Ovary (tissue), 9 donors: Measurements from ENCODE around the gene LRRIQ1. TPM values are rescaled to one million over a fixed set of nuclear protein-coding genes. Genes with fewer than 3 reads are reported as not detected.

Experiments
- DNase-seq, 5 donors: peaks; one replicate each; pipeline ENCODE4 v3.0.0-alpha.2; 2019 to 2020
- H3K27ac ChIP-seq, 2 donors: fragments of 200-600 bp; one replicate each; pipeline versions ENCODE4 v1.5.1 to v1.8.0; 2019 to 2022
- H3K27me3 ChIP-seq: fragments of 200-600 bp; one replicate; pipeline ENCODE4 v1.8.0; 2022
- H3K36me3 ChIP-seq: fragments of 200-600 bp; sonication (generic); one replicate; pipeline ENCODE4 v1.5.1; 2019
- H3K4me1 ChIP-seq: one replicate; pipeline ENCODE4 v1.8.1; 2013; ENCODE audit warnings: mild to moderate bottlenecking, moderate library complexity; ENCODE audit not compliant: insufficient read depth
- H3K4me3 ChIP-seq: fragments of 200-600 bp; sonication (generic); one replicate; pipeline ENCODE4 v1.5.1; 2017
- H3K9me3 ChIP-seq, 2 donors: fragments of 200-600 bp in 1 of 2; sonication (generic) in 1 of 2; one replicate each; pipeline versions ENCODE4 v1.5.1 to v1.8.1; 2013 to 2019; ENCODE audit warnings: mild to moderate bottlenecking in 1 of 2, moderate library complexity in 1 of 2
- EP300 ChIP-seq: sonication (generic); formaldehyde crosslinking; IDR thresholded peaks from one replicate; pipeline ENCODE4 v1.6.1; 2017; ENCODE audit warnings: antibody characterized with exemption
- POLR2A ChIP-seq: fragments of 450-650 bp; IDR thresholded peaks from one replicate; pipeline ENCODE4 v1.6.1; 2017; ENCODE audit warnings: antibody characterized with exemption, mild to moderate bottlenecking, moderate library complexity
- WGBS, 3 donors: extraction: QIAGEN DNeasy Blood & Tissue Kit in 1 of 3; methylation state at CpG; one replicate each; pipeline versions ENCODE4 v1.1.5 to v1.1.7; 2013 to 2017; 5-methylcytosine and 5-hydroxymethylcytosine counted together
- intact Hi-C, 4 donors: fragments of 100-400 bp; cut with DNase I; formaldehyde crosslinking; loops; one replicate each; pipeline versions ENCODE4 v1.11.0 to v1.15.1; 2022 to 2023
- polyA plus RNA-seq, 2 donors: library from polyadenylated mRNA; stranded (reverse); fragments of 200-250 nt in 1 of 2; fragments of 350-450 nt in 1 of 2; fragmentation: Illumina TruSeq in 1 of 2; extraction: RNeasy Lipid Tissue Mini Kit (QIAGEN cat#74804) in 1 of 2; gene quantifications; one replicate each; pipeline ENCODE4 v1.2.3, GENCODE V29; 2013 to 2014
- total RNA-seq, 7 donors: library from RNA; depleted of rRNA in 2 of 7; stranded (reverse); fragments of >200 nt in 2 of 7; fragmentation: NEBNext Ultra II Directional in 3 of 7; extraction: Animal tissue kit (Norgen Biotek cat#: 25700) in 3 of 7; gene quantifications; one replicate each; pipeline versions ENCODE4 v1.1.0 to v1.2.4, GENCODE V29; 2016 to 2023
- TF ChIP-seq, protein P1 (sequence below), 3 donors: fragments of 450-650 bp in 2 of 3; fragments of 200-600 bp in 1 of 3; IDR thresholded peaks; one replicate each; pipeline versions ENCODE4 v1.5.1 to v1.8.0; 2016 to 2022; ENCODE audit warnings: antibody characterized with exemption in 3 of 3, mild to moderate bottlenecking in 1 of 3
- donor health status: DM: no; HTN: no; CAD: no; lungs with moderate emphysema.
- donor health status: DM: no; HTN: no; CAD: no.
- donor health status: Bipolar disorder and iron deficiency.
- donor health status: DM: yes; HTN: yes; CAD: no.
- donor health status: DM: no; HTN: no; CAD: no.
- donor health status: DM: yes; HTN: yes; CAD: no.

The LRRIQ1 gene
- total and polyA plus RNA-seq, 9 donors = 0.04 to 18.6 (median 1.2) TPM; not detected in 1

DNA sequence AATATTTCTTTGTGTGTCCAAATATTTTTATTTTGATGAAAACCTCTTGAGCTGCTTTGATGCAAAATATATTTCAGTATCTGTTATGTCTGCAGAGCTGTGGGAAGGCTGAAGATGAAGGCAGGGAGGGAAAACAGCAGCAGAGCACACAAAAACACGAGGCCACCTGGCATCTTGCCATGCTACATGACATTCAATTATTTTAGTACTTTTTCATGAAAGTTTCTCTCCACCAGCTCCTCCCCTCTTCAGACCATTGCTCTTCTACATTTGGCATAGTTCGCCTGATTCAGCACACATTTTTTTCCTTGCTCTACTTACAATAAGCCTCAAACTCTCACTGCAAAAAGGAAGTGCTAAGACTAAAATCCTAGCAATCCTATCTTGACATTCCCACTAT is 239.2 kb downstream of the LRRIQ1 start:
- Histone ChIP-seq H3K9me3 (peaks cover 0 to 10% of the 10 kb centered on the region in 2 donors), H3K4me1 (peaks cover 2% of the 10 kb centered on the region), H3K27ac (no peak overlapping the region), H3K27me3 (no peaks in the 10 kb centered on the region), H3K36me3 (no peaks in the 10 kb centered on the region), H3K4me3 (no peak overlapping the region)
- TF ChIP-seq POLR2A (no peak), EP300 (no peak)
- TF ChIP-seq, protein P1, sequence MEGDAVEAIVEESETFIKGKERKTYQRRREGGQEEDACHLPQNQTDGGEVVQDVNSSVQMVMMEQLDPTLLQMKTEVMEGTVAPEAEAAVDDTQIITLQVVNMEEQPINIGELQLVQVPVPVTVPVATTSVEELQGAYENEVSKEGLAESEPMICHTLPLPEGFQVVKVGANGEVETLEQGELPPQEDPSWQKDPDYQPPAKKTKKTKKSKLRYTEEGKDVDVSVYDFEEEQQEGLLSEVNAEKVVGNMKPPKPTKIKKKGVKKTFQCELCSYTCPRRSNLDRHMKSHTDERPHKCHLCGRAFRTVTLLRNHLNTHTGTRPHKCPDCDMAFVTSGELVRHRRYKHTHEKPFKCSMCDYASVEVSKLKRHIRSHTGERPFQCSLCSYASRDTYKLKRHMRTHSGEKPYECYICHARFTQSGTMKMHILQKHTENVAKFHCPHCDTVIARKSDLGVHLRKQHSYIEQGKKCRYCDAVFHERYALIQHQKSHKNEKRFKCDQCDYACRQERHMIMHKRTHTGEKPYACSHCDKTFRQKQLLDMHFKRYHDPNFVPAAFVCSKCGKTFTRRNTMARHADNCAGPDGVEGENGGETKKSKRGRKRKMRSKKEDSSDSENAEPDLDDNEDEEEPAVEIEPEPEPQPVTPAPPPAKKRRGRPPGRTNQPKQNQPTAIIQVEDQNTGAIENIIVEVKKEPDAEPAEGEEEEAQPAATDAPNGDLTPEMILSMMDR (IDR thresholded peaks at IDR 0.05) = no peak
- peak in 1 of 5 donors; percentile 15 for DNase-seq
- 15 to 22% (median 18%) methylated on average over 2 of the region's 2 CpGs for WGBS, 3 donors
- intact Hi-C loops = no loop called here

GRCh38 chr12:85277191-85277590 is 241.0 kb downstream of the LRRIQ1 start:
- Histone ChIP-seq H3K4me1 (peaks cover 2% of the 10 kb centered on the region), H3K36me3 (no peaks in the 10 kb centered on the region), H3K9me3 (peaks cover 0 to 10% of the 10 kb centered on the region in 2 donors), H3K27me3 (no peaks in the 10 kb centered on the region), H3K27ac (no peak overlapping the region), H3K4me3 (no peak overlapping the region)
- 33 to 45% (median 37%) methylated on average over 3 of the region's 3 CpGs for WGBS, 3 donors
- intact Hi-C loops = no loop called here
- no peak for DNase-seq
- TF ChIP-seq EP300 (no peak), POLR2A (no peak)
- TF ChIP-seq, protein P1 (IDR thresholded peaks at IDR 0.05) = no peak

DNA sequence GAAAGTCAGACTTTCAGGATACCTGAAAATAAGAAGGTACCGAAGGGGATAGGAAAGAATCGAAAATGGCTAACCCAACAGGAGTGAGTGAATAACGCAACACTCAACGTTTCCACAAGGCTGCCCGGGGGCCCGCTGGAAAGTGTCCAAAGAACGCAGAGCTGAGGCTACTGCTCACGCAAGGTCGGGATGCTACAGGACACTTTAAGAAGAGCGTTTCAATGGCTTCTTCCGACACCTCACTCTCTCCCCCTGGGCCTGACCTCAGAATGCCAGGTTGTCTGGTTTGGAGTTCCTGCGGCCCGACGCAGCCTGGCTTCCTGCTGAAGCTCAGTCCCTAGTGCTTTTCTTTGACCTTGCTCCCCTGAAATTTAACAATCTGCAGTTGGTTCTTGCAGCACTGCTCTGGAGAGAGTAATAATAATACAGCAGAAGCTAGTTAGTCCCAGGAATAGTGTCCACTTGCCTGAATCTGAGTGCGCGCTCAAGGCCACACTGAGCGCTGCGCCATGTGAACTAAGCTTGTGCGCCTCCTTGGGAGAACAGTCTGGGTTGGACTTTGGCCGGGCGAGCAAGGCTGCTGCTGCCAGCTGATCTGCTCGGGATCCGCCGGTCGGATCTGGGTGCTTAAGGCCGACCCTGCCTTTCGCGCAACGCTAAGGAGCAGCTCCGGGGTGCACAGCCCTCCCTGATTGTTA is 241.9 kb downstream of the LRRIQ1 start:
- 57 to 69% (median 58%) methylated on average over 30 of the region's 30 CpGs for WGBS, 3 donors
- H3K27me3 ChIP-seq = no peaks in the 10 kb centered on the region
- intact Hi-C loops = no loop called here
- H3K4me3 ChIP-seq = no peak overlapping the region
- H3K9me3 ChIP-seq = peaks cover 0 to 10% of the 10 kb centered on the region in 2 donors
- TF ChIP-seq EP300 = no peak
- TF ChIP-seq, protein P1 (IDR thresholded peaks at IDR 0.05) = no peak
- no peak for TF ChIP-seq POLR2A
- DNase-seq = no peak
- no peak overlapping the region for H3K27ac ChIP-seq
- no peaks in the 10 kb centered on the region for H3K36me3 ChIP-seq
- H3K4me1 ChIP-seq = peaks cover 2% of the 10 kb centered on the region

DNA sequence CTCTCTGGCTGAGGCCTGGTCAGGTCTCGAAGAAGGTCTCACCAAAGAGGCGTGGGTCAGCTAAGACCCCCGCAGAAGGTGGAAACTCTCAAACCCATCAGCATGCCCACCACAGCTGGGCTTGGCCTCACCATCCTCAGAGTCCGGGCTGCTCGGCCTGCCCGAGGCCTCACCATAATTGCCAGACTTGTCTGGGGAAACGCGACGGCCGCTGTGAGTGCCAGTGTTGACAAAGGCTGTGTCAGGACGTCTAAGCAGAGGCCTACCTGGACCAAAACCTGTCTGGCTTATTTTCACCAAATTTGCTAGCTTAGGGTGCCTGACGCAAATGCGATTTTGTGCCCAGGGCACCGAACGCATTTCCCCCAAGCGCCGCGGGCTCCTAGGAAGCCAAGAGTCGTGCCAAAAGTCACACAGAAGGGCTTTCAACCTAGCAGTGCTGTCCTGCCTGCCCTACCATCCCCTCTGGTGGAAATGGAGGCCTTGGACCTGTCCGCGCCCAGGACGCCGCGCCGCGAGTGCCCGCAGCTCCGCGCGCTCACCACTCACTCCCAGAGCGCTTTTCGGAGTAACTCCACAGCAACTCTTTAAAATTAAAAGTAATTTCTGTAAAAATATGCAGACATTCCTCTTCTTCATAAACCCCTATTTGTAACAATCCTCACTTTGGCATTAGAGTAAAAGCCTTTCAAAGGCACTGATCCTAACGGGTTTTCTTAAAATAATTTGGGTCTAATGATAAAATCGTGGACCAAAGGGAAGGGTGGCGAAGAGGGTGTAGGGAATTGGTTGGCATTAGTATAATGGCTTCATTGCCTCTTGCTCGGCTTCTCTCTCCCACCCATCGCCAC is 242.7 kb downstream of the LRRIQ1 start:
- no peak overlapping the region for H3K4me3 ChIP-seq
- H3K4me1 ChIP-seq = peaks cover 2% of the 10 kb centered on the region
- WGBS, 3 donors = 61 to 72% (median 62%) methylated on average over 37 of the region's 37 CpGs
- DNase-seq = no peak
- intact Hi-C loops = no loop called here
- H3K27ac ChIP-seq = no peak overlapping the region
- no peak for TF ChIP-seq EP300
- TF ChIP-seq POLR2A = no peak
- TF ChIP-seq, protein P1 (IDR thresholded peaks at IDR 0.05) = no peak
- H3K9me3 ChIP-seq = peaks cover 0 to 10% of the 10 kb centered on the region in 2 donors
- no peaks in the 10 kb centered on the region for H3K36me3 ChIP-seq
- H3K27me3 ChIP-seq = no peaks in the 10 kb centered on the region
